ENCODE results near the gene PPM1E. TPM values are rescaled to one million over a fixed set of nuclear protein-coding genes. Genes with fewer than 3 reads are reported as not detected.
A peak's percentile ranks its signal among the peaks of the same experiment; 100 is the strongest.

PPM1E gene
- total RNA-seq, 1 experiment from 2014 or later = 7.1 TPM

DNA sequence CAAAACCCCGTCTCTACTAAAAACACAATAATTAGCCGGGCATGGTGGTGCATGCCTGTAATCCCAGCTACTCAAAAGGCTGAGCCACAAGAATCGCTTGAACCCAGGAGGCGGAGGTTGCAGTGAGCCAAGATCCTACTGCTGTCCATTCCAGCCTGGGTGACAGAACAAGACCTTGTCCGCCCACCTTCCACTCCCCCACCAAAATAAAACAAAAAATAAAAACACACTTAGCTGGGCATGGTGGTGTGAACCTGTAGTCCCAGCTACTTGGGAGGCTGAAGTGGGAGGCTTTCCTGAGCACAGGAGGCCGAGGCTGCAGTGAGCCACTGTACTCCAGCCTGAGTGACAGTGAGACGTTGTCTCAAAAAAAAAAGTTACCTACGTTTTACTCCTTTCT is 3.2 kb downstream of the PPM1E start:
- no peak overlapping the region for H4K91ac ChIP-seq (ENCODE audit: insufficient read length, low read depth, low read length)
- H4K8ac ChIP-seq (replicated peaks; ENCODE audit: insufficient read length, low read depth, low read length) = no peak overlapping the region
- H2BK20ac ChIP-seq (ENCODE audit: low read depth, low read length, poor library complexity, severe bottlenecking) = no peak overlapping the region
- H2AFZ ChIP-seq (ENCODE audit: low read length) = no peak overlapping the region
- H3K4me1 ChIP-seq (ENCODE audit: insufficient read depth, low read length) = no peaks in the 10 kb centered on the region; the same call in 1 of the 2 replicates
- H3K27me3 Mint-ChIP-seq (ENCODE audit: low read depth) = peaks cover 30% of the 10 kb centered on the region
- H2BK15ac ChIP-seq (ENCODE audit: low read depth, low read length) = no peak overlapping the region
- peaks cover 7% of the 10 kb centered on the region for H3K23me2 ChIP-seq (ENCODE audit: insufficient read length, low read depth, low read length, poor library complexity, severe bottlenecking)
- no peak overlapping the region for H2AK5ac ChIP-seq (ENCODE audit: insufficient read length, low read length)
- no peak overlapping the region for H3K14ac ChIP-seq (ENCODE audit: insufficient read depth, low read length)
- H3K36me3 Mint-ChIP-seq (ENCODE audit: insufficient read depth in 1 of 3, low read depth in 3 of 3) = no peaks in the 10 kb centered on the region; a peak in 1 of 7 replicates
- peaks cover 4% of the 10 kb centered on the region for H3K79me1 ChIP-seq (ENCODE audit: insufficient read depth, low read depth, low read length, poor library complexity, severe bottlenecking)
- no peak overlapping the region for H2BK5ac ChIP-seq (ENCODE audit: insufficient read length, low read length)
- no peaks in the 10 kb centered on the region for H3K79me2 ChIP-seq (ENCODE audit: insufficient read depth, low read length)
- no CpG with 5 or more reads among the region's 8 CpGs for WGBS (ENCODE audit: extremely low coverage, insufficient read length, low lambda C conversion rate)
- no peak overlapping the region for H4K5ac ChIP-seq (ENCODE audit: insufficient read length, low read depth, low read length)
- H3K23ac ChIP-seq (ENCODE audit: insufficient read length, low read depth, low read length) = no peak overlapping the region
- no peak overlapping the region for H3K9ac ChIP-seq (ENCODE audit: extremely low read depth, insufficient read length, low read length)
- no peak overlapping the region for H3T11ph ChIP-seq (ENCODE audit: low read length)
- peaks cover 10 to 13% of the 10 kb centered on the region in 2 experiments for H3K4me1 Mint-ChIP-seq
- TF ChIP-seq, protein P1, sequence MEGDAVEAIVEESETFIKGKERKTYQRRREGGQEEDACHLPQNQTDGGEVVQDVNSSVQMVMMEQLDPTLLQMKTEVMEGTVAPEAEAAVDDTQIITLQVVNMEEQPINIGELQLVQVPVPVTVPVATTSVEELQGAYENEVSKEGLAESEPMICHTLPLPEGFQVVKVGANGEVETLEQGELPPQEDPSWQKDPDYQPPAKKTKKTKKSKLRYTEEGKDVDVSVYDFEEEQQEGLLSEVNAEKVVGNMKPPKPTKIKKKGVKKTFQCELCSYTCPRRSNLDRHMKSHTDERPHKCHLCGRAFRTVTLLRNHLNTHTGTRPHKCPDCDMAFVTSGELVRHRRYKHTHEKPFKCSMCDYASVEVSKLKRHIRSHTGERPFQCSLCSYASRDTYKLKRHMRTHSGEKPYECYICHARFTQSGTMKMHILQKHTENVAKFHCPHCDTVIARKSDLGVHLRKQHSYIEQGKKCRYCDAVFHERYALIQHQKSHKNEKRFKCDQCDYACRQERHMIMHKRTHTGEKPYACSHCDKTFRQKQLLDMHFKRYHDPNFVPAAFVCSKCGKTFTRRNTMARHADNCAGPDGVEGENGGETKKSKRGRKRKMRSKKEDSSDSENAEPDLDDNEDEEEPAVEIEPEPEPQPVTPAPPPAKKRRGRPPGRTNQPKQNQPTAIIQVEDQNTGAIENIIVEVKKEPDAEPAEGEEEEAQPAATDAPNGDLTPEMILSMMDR (conservative IDR thresholded peaks at IDR 0.05) = no peak
- no peak overlapping the region for H3K4ac ChIP-seq (ENCODE audit: low read depth, low read length)
- H3K4me2 ChIP-seq (ENCODE audit: insufficient read depth, insufficient read length, low read length) = no peak overlapping the region
- no peaks in the 10 kb centered on the region for H4K20me1 ChIP-seq (ENCODE audit: control insufficient read depth, insufficient read depth, insufficient read length)
- no peaks in the 10 kb centered on the region for H3K9me3 ChIP-seq (ENCODE audit: control insufficient read depth, low read depth, low read length)
- no peak for DNase-seq
- H2BK120ac ChIP-seq (ENCODE audit: low read depth, low read length, poor library complexity, severe bottlenecking) = no peak overlapping the region
- no peaks in the 10 kb centered on the region for H3K9me3 Mint-ChIP-seq
- no peak overlapping the region for H3K18ac ChIP-seq (ENCODE audit: insufficient read length, low read depth, low read length)
- H3K27ac ChIP-seq (ENCODE audit: insufficient read length, low read depth, low read length) = no peak overlapping the region
- H3K27ac Mint-ChIP-seq = no peak overlapping the region
- no peak overlapping the region for H3K56ac ChIP-seq (ENCODE audit: insufficient read length, low read depth, low read length)
- H3K27me3 ChIP-seq (ENCODE audit: insufficient read depth, low read length) = no peaks in the 10 kb centered on the region
- peak overlapping the region in 1 of 2 experiments; percentile 48; a peak in 1 of 5 replicates for H3K4me3 Mint-ChIP-seq
- H2BK12ac ChIP-seq (ENCODE audit: insufficient read length, low read depth, low read length) = no peak overlapping the region

Data from H9 (cell line).